ENCODE data around the gene DOK5.
A peak's percentile ranks its signal among the peaks of the same experiment; 100 is the strongest.

The DOK5 gene

DNA sequence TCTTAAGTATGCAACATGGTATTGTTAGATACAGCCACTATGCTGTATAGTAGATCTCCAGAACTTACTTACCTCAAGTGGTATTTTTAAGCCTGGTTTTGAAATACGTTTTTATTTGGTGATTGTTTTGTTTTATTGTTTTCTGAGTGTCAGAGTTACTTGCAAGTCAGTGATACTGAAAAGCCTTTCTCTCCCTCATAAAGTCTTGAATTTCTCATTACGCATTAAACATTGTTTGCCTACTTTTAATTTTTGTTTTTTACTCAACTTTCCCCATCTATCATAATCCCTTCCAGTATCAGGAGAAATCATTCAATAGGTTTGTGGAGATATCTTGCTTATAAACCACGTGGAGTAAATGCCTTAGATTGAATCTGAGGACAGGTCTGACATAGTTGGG, 214.9 kb downstream of the DOK5 start:
- Histone ChIP-seq H3K4me2 (ENCODE audit: low read depth, low read length) (no peak overlapping the region), H3K4me1 (ENCODE audit: low read length) (peaks cover 17% of the 10 kb centered on the region), H3K79me2 (ENCODE audit: low read length) (no peaks in the 10 kb centered on the region), H3F3A (ENCODE audit: insufficient read depth, low read length) (no peaks in the 10 kb centered on the region), H3K27me3 (replicated peaks; ENCODE audit: insufficient read depth, low read length) (no peaks in the 10 kb centered on the region), H4K20me1 (ENCODE audit: insufficient read depth, low read length) (no peaks in the 10 kb centered on the region), H3K9me3 (replicated peaks; ENCODE audit: insufficient read depth, low read length) (no peaks in the 10 kb centered on the region), H2AFZ (ENCODE audit: low read length) (no peak overlapping the region), H3K4me3 (ENCODE audit: low read length) (no peak overlapping the region), H3K36me3 (replicated peaks; ENCODE audit: insufficient read depth, low read length) (no peaks in the 10 kb centered on the region), H3K9me2 (replicated peaks; ENCODE audit: insufficient read depth, low read length) (no peaks in the 10 kb centered on the region), H3K27ac (ENCODE audit: low read length) (no peak overlapping the region), H3K9ac (ENCODE audit: low read length) (no peak overlapping the region)
- TF ChIP-seq, protein P1, sequence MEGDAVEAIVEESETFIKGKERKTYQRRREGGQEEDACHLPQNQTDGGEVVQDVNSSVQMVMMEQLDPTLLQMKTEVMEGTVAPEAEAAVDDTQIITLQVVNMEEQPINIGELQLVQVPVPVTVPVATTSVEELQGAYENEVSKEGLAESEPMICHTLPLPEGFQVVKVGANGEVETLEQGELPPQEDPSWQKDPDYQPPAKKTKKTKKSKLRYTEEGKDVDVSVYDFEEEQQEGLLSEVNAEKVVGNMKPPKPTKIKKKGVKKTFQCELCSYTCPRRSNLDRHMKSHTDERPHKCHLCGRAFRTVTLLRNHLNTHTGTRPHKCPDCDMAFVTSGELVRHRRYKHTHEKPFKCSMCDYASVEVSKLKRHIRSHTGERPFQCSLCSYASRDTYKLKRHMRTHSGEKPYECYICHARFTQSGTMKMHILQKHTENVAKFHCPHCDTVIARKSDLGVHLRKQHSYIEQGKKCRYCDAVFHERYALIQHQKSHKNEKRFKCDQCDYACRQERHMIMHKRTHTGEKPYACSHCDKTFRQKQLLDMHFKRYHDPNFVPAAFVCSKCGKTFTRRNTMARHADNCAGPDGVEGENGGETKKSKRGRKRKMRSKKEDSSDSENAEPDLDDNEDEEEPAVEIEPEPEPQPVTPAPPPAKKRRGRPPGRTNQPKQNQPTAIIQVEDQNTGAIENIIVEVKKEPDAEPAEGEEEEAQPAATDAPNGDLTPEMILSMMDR (IDR thresholded peaks at IDR 0.05; ENCODE audit: low read length): no peak
- TF ChIP-seq EZH2 (optimal IDR thresholded peaks at IDR 0.05; ENCODE audit: low read depth, low read length) (no peak), EZH2phosphoT487 (IDR thresholded peaks at IDR 0.05; ENCODE audit: low read length) (no peak)
- no peak for DNase-seq

DNA sequence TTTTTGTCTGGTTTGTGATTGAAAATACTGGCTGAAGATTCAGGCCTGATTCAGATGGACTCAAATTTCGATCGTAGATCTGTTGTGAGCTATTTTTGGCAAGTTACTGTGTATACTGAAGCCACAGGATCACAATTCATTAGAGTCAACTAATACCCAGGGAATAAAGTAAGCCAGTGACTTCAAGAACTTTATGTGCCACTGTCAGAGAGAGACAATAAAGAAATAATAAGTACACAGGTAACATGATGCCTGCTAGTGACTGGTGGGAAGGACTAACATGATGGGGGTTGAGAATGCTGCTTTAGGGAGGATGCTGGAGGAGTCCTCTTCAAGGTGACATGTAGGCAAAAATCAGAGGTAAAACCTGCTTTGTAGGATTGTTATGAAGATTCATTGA, 215.9 kb downstream of the DOK5 start:
- H3K36me3 ChIP-seq (replicated peaks; ENCODE audit: insufficient read depth, low read length): no peaks in the 10 kb centered on the region
- DNase-seq: no peak
- no peaks in the 10 kb centered on the region for H3F3A ChIP-seq (ENCODE audit: insufficient read depth, low read length)
- H3K9ac ChIP-seq (ENCODE audit: low read length): no peak overlapping the region
- H3K9me2 ChIP-seq (replicated peaks; ENCODE audit: insufficient read depth, low read length): no peaks in the 10 kb centered on the region
- no peaks in the 10 kb centered on the region for H4K20me1 ChIP-seq (ENCODE audit: insufficient read depth, low read length)
- H3K9me3 ChIP-seq (replicated peaks; ENCODE audit: insufficient read depth, low read length): no peaks in the 10 kb centered on the region
- H3K27ac ChIP-seq (ENCODE audit: low read length): no peak overlapping the region
- no peak overlapping the region for H3K4me2 ChIP-seq (ENCODE audit: low read depth, low read length)
- peak overlapping the region; percentile 28; the same call in 1 of the 2 replicates for H2AFZ ChIP-seq (ENCODE audit: low read length)
- H3K27me3 ChIP-seq (replicated peaks; ENCODE audit: insufficient read depth, low read length): no peaks in the 10 kb centered on the region
- TF ChIP-seq EZH2phosphoT487 (IDR thresholded peaks at IDR 0.05; ENCODE audit: low read length) (no peak), EZH2 (optimal IDR thresholded peaks at IDR 0.05; ENCODE audit: low read depth, low read length) (no peak)
- TF ChIP-seq, protein P1 (IDR thresholded peaks at IDR 0.05; ENCODE audit: low read length): no peak
- H3K79me2 ChIP-seq (ENCODE audit: low read length): no peaks in the 10 kb centered on the region
- H3K4me1 ChIP-seq (ENCODE audit: low read length): peaks cover 21% of the 10 kb centered on the region
- H3K4me3 ChIP-seq (ENCODE audit: low read length): no peak overlapping the region

DNA sequence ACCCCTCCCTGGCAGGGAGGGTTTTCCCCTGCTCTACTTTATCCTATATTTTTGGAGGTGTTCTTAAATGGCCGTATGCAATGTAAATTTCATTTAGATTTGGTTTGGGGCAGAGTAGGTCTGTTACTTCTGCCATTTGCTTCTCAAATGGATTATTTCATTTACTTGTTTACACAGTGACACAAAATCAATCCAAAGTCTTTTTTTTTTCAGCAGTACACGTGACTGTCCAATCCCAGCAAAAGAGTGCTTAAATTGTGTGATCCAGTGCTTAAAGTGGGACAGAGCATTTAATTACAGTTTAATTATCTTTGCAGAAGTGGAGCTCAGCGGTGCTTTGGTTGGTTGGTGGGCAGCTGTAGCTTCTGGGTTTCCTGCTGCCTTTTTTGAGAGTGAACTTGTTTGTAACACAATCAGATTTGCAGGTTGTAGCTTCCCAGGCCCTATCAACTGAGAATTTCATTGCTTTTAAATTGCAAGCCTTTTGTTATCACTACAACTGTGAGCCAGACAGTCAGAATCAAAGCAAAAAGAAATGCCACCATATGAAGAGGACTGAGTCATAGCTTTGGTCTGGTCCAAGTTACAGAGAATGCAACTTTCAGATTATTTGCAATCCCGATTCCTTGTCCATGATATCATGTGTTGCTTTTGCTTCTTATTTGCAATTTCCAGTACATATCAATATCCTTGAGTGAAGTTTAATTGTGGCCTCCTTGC, 216.9 kb downstream of the DOK5 start:
- Histone ChIP-seq H3K79me2 (ENCODE audit: low read length) (no peaks in the 10 kb centered on the region), H4K20me1 (ENCODE audit: insufficient read depth, low read length) (no peaks in the 10 kb centered on the region), H3K27ac (ENCODE audit: low read length) (no peak overlapping the region), H3K4me1 (ENCODE audit: low read length) (peaks cover 21% of the 10 kb centered on the region), H3K9ac (ENCODE audit: low read length) (no peak overlapping the region), H3K36me3 (replicated peaks; ENCODE audit: insufficient read depth, low read length) (no peaks in the 10 kb centered on the region), H3K9me3 (replicated peaks; ENCODE audit: insufficient read depth, low read length) (no peaks in the 10 kb centered on the region), H3K27me3 (replicated peaks; ENCODE audit: insufficient read depth, low read length) (no peaks in the 10 kb centered on the region), H3K9me2 (replicated peaks; ENCODE audit: insufficient read depth, low read length) (no peaks in the 10 kb centered on the region), H3K4me3 (ENCODE audit: low read length) (no peak overlapping the region), H2AFZ (ENCODE audit: low read length) (no peak overlapping the region), H3F3A (ENCODE audit: insufficient read depth, low read length) (no peaks in the 10 kb centered on the region), H3K4me2 (ENCODE audit: low read depth, low read length) (no peak overlapping the region)
- no peak for DNase-seq
- TF ChIP-seq EZH2phosphoT487 (IDR thresholded peaks at IDR 0.05; ENCODE audit: low read length): no peak
- TF ChIP-seq, protein P1 (IDR thresholded peaks at IDR 0.05; ENCODE audit: low read length): no peak
- TF ChIP-seq EZH2 (optimal IDR thresholded peaks at IDR 0.05; ENCODE audit: low read depth, low read length): no peak
